NCI-H1694 treated with DMSO at 0.1 percent for 48 hours (cell line): ENCODE results near the gene CDK4.

Experiments used
- DNase-seq: peaks from one replicate; lab custom pipeline; 2025; lab: John Stamatoyannopoulos, UW

The CDK4 gene

GRCh38 chr12:57771873-57772428 lies 19.8 kb upstream of the CDK4 start, which contains the start of gene METTL1:
Gene METTL1, minus strand, starts transcription at chr12:57772105. Its CDS starts 22 bp downstream, at chr12:57772083.
- peak; percentile 90 for DNase-seq

DNA sequence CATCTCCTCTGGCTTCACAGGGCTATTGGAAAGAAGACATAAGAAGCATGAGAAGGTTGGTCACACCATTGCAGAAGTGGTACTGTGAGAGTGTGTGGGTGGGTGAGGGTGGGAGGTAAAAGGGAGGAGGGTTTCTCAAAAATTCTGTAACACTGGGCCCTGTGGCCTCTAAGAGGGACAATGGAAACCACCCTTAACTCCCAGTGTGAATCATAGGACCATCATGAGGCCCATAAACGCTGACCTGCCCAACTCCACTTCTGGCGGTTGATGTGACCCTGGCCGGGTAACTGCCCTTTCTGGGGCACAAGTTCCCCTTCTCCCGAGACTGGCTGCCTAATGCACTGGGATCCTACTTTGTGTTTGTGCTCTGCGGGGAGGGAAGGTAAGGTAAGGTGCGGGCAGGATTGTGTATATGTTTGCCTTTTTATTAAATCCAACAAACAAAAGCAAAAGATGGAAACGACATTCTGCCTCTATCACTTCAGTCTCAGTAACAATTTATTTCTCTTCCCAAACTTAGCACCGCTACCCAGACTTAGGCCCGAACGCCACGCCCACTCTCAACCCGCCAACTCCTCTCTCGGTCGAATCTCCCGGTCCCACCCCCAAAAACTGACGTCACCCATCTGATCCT lies 19.2 kb upstream of the CDK4 start:
- DNase-seq: peak; percentile 79

DNA sequence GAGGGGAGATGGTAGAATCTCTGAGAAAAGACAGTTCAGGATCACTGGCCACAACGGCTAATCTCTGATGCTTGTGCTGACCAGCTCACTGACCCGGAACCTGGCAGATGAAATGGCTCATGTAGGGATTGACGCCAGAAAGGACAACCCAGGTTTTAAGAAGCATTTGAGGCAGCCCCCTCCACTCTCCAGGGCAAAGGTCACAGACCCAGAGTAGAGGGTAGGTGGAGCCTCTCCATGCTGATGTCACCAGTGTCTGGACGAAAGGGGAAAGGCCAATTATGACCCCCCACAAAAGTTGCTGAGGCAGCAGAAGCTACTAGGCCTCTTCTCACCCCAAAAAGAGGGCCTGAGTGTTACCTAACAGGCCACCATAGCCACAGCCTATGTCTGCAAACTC lies 18.6 kb upstream of the CDK4 start:
- DNase-seq: no peak

DNA sequence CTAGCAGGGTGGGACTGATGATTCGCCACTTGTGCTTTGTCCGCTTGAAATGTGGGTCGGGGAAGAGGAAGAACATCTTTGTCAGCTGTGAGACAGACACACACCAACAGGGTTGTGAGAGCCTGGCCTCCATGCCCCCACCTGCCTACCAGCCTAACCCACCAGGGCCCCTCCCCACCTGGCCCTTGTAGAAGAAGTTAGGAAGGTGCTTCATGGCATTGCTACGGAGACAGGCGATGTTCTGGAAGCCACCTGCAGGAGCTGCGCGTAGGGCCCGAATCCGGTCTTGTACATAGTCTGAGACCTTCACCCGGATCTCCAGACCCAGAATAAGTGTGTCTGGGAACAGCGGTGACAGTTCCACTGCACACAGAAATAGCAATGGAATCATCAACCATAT lies 17.5 kb upstream of the CDK4 start:
- no peak for DNase-seq

DNA sequence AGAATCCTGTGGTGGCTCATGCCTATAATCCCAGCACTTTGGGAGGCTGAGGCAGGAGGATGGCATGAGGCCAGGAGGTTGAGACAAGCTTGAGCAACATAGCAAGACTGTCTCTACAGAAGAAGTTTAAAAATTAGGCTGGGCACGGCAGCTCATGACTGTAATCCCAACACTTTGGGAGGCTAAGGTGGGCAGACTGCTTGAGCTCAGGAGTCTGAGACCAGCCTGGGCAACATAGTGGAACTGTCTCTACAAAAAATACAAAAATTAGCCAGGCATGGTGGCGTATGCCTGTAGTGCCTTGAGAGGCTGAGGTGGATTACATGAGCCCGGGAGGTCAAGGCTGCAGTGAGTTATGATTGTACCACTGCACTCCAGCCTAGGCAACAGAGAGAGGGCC lies 15.8 kb upstream of the CDK4 start:
- DNase-seq: no peak

- DNase-seq: no peak
These were observed 15.2 kb upstream of the CDK4 start for GRCh38 chr12:57767305-57767698.

GRCh38 chr12:57766464-57767304 lies 14.6 kb upstream of the CDK4 start, which contains the start of gene CYP27B1:
Gene CYP27B1, minus strand, starts transcription at chr12:57767078. Its CDS starts 37 bp downstream, at chr12:57767041.
- DNase-seq: no peak

DNA sequence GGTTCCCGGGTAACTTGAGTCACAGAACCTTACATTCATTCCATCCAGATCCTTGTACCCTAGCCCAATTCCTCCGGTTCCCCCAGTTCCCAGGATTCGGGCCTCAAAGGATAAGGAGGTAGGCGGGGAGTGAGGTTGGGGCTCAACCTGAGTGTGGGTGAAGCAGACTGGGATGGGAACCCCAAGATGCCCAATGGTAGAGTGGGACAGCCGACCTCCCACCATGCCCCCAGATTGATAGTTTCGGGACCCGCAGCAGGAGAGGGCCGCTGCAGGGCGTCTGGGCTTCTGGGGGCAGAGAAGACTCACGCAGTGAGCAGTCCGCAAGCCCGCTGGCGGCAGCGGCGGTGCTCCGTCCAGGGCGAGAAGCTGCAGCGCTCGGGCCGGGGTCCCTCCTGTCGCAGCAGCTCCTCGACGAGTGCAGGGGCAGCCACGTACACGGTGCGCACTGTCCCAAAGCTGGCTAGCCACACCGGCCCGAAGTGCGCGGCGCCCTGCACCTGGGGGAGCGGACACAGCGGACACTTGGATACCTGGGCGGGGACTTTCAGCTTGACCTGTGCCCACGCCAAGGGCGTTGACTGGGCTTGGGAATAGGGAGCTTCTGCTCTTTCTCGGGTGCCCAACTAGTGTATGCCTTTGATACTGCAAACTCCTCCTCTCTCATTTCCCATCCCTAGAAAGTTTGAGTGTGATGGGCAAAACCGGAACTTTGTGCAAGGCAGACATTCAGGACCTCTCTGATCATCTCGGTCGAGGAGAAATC lies 13.8 kb upstream of the CDK4 start:
- no peak for DNase-seq

DNA sequence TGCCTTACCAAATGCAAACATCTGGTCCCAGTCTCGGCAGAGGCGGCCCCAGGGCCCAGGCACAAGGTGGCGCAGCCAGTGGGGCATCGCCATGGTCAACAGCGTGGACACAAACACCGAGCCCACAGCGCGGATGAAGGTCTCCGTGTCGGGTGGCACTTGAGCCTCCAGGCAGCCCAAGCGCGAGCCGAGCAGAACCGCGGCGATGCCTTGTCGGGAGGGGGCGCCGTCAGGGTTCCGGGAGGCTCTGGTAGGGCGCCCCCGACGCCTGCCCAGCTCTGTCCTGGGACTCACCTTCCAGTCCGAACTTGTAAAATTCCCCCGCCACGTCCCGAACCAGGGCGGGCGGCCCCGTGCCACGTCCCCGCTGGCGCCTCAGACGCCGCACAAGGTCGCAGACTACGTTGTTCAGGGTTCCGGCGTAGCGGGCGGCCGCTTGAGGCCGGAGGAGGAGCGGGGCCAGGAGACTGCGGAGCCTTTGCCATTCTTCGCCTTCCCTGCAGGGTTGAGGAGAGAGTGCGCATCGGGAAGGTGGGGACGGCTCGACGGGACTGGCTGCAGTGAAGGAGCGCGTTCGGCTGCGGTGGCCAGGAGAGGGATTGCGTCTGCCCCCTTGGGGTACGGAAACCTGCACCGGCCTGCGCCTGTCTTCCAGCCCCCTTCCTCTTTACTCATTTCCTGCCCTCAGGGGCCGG lies 13.0 kb upstream of the CDK4 start:
- no peak for DNase-seq

- DNase-seq: no peak
These were observed 12.5 kb upstream of the CDK4 start for GRCh38 chr12:57764662-57765002.

- no peak for DNase-seq
These were observed 12.0 kb upstream of the CDK4 start for GRCh38 chr12:57763881-57764661.

DNA sequence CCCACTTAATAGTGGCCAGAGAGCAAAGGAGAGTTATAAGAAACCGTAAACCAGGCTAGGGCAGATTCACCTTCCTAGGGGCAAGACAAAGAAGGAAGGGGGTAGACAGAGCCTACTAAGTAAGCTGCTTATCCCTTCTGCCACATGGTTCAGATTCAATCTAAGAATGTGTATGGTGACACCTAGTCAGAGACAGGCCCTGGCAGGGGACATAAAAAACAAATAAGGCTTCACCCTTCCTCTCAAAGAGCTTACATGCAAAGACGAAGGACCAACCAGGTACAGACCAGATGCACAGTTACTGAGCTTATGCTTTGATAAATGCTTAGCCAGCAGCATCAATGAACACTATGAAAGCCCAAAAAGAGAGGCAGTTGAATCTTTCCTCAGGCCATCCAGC lies 10.4 kb upstream of the CDK4 start:
- no peak for DNase-seq

GRCh38 chr12:57761391-57761998 lies 9.4 kb upstream of the CDK4 start:
- DNase-seq: no peak

DNA sequence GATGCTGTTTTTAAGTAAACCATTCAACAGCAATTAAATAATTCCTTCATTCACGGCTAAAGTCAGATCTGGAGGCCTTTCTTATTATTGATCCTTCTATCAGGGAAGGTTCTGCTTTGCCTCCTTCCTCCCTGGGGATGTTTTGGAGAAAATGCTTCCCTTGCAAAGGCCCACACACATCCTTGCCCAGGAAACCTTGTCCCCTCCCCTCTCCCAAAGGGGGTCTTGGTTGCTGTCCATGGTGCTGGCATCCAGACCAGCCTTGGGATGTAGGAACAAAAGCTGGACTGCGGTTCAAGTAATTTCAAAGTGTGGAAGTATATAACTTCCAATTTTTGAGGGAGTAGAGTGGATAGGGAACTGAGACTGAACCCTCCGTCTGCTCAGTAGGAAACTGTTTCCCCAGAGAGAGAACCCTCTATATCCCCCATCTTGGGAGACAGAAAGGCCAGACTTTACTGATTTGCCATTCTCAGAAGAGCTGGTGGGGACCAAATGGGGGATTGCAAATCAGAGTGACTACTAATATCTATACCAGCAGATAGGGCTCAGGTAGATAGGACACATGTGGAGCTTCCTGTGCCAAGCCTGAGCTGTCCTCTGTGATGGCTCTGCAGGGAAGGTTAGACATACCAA lies 8.4 kb upstream of the CDK4 start:
- no peak for DNase-seq

- peak; percentile 28 for DNase-seq
These were observed 7.4 kb upstream of the CDK4 start for GRCh38 chr12:57759360-57759980.

GRCh38 chr12:57758552-57759359 lies 6.6 kb upstream of the CDK4 start:
- no peak for DNase-seq

DNA sequence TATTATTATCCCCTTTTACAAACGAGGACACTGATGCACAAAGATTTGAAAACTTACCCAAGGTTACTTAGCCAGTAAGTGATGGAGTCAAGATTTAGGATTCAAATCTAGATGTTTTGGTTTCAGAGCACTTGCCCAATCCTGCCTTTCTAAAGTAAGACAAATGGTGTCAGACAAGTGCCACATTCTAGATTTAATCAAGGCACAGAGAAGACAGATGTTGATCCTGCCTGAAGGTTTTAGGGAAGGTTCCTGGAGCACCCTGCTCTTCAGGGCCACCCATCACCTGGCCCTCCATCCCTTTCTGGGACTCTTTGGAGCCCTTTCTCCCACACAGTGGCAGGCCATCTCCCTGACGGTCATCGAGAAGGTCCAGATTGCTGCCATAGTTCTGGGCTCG lies 5.7 kb upstream of the CDK4 start:
- no peak for DNase-seq

DNA sequence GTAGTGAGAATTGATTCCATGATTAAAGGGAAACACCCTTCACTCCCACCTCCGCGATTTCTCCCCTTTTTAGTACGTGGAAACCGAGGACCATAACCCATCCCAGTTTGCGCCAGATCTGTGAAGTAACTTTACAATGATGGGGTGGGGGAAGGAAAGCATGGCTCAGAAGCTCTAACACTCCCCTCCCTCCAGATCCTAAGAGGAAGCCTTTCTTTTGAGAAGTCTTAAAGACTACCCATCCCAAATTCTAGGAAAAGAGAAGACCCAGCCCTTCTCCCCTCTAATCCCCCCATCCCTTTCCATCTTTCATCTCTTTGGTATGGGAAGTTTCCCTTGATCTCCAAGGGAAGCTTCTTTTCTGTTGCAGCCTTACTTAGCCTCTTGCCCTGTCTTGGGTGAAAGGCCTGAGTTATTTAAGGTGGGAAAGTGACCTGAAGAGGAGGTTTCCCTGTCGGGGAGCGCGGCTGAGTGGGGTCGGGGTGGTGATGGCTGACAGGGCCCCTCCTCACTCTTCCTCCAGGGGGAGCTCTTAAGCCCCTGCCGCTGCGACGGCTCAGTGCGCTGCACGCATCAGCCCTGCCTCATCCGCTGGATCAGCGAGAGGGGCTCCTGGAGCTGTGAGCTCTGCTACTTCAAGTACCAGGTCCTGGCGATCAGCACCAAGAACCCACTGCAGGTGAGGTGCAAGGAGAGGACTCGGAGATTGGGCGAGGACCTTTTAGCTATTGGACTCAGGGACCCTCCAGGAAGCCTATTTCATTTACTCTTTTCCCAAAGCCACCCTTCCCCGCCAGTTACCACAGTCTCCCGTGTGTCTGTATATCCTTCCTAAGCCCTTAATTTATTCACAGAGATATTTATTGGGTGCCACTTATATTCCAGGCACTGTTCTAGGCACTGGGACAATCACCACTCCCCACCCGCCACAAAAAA lies 4.6 kb upstream of the CDK4 start:
- DNase-seq: no peak
